ENCODE results near the gene SLC16A4. TPM values are rescaled to one million over a fixed set of nuclear protein-coding genes. Genes with fewer than 3 reads are reported as not detected.

Gene SLC16A4
- polyA plus RNA-seq, 1 of the 3 experiments (the other 2 are of a cell fraction), result 3.0 TPM

- Histone ChIP-seq H3K9me3 (no peaks in the 10 kb centered on the region), H4K20me1 (ENCODE audit: insufficient read depth) (no peaks in the 10 kb centered on the region), H3K9ac (no peak overlapping the region), H3K4me1 (ENCODE audit: control insufficient read depth in 1 of 2, insufficient read depth in 2 of 2, low read depth in 1 of 2, low read length in 1 of 2) (no peaks in the 10 kb centered on the region; a peak in 1 of 4 replicates), H3K79me2 (ENCODE audit: insufficient read depth) (no peaks in the 10 kb centered on the region), H3K27ac (ENCODE audit: low read depth in 2 of 2, low read length in 1 of 2) (no peak overlapping the region), H3F3A (replicated peaks; ENCODE audit: insufficient read depth) (no peaks in the 10 kb centered on the region), H2AFZ (ENCODE audit: low read depth) (no peak overlapping the region), H3K4me3 (ENCODE audit: low read depth in 2 of 2, low read length in 1 of 2) (no peak overlapping the region), H3K27me3 (ENCODE audit: insufficient read depth) (no peaks in the 10 kb centered on the region), H3K9me2 (no peaks in the 10 kb centered on the region), H3K36me3 (replicated peaks in 1 of 2; ENCODE audit: control insufficient read depth in 1 of 2, insufficient read depth in 2 of 2, low read length in 1 of 2) (peaks cover 7 to 18% of the 10 kb centered on the region in 2 experiments), H3K4me2 (no peak overlapping the region)
- WGBS (ENCODE audit: low lambda C conversion rate), result 96% methylated on average over 1 of the region's 1 CpG
- CTCF ChIA-PET, result interaction anchor here (1.4 kb wide), 1 partner anchor 27 kb away, joined by 3 read pairs; no protein-coding TSS in a partner anchor
- DNase-seq, result no peak
- POLR2A ChIA-PET, result no interaction called here
- no peak for TF ChIP-seq RXRA (IDR thresholded peaks at IDR 0.05; ENCODE audit: borderline replicate concordance, low read depth)
- TF ChIP-seq ELF1 (IDR thresholded peaks at IDR 0.05), result no peak
- no peak for TF ChIP-seq POLR2AphosphoS5 (IDR thresholded peaks at IDR 0.05; ENCODE audit: low read depth, low read length)
- TF ChIP-seq RFX5 (IDR thresholded peaks at IDR 0.05; ENCODE audit: low read length), result no peak
- TF ChIP-seq TAF1 (IDR thresholded peaks at IDR 0.05; ENCODE audit: borderline replicate concordance, low read depth, low read length), result no peak
- TF ChIP-seq CHD2 (IDR thresholded peaks at IDR 0.05; ENCODE audit: low read length, partially characterized antibody), result no peak
- TF ChIP-seq GABPA (IDR thresholded peaks at IDR 0.05; ENCODE audit: low read depth), result no peak
- no peak for TF ChIP-seq USF2 (IDR thresholded peaks at IDR 0.05; ENCODE audit: borderline replicate concordance, low read depth, low read length)
- TF ChIP-seq MXI1 (IDR thresholded peaks at IDR 0.05; ENCODE audit: low read depth, low read length), result no peak
- TF ChIP-seq EZH2phosphoT487 (IDR thresholded peaks at IDR 0.05; ENCODE audit: borderline replicate concordance, low read depth), result no peak
- TF ChIP-seq SIN3A (IDR thresholded peaks at IDR 0.05; ENCODE audit: borderline replicate concordance, low read depth, low read length), result no peak
These were observed 5.5 kb downstream of the SLC16A4 start for GRCh38 chr1:110385369-110385768.

GRCh38 chr1:110384581-110385321 lies 6.1 kb downstream of the SLC16A4 start:
- 96% methylated on average over 19 of the region's 19 CpGs for WGBS (ENCODE audit: low lambda C conversion rate)
- POLR2A ChIA-PET, result no interaction called here
- CTCF ChIA-PET, result interaction anchor here (1.4 kb wide), 1 partner anchor 28 kb away, joined by 3 read pairs; no protein-coding TSS in a partner anchor

More at GRCh38 chr1:110384581-110385321, 6.1 kb downstream of the SLC16A4 start:
- H3K9ac ChIP-seq, result no peak overlapping the region
- TF ChIP-seq NRF1 (IDR thresholded peaks at IDR 0.05; ENCODE audit: low read depth, low read length) (no peak), GABPA (IDR thresholded peaks at IDR 0.05; ENCODE audit: low read depth) (no peak), JUND (IDR thresholded peaks at IDR 0.05) (no peak), FOSL2 (IDR thresholded peaks at IDR 0.05; ENCODE audit: borderline replicate concordance, low read depth) (no peak)
- TF ChIP-seq, protein P1, sequence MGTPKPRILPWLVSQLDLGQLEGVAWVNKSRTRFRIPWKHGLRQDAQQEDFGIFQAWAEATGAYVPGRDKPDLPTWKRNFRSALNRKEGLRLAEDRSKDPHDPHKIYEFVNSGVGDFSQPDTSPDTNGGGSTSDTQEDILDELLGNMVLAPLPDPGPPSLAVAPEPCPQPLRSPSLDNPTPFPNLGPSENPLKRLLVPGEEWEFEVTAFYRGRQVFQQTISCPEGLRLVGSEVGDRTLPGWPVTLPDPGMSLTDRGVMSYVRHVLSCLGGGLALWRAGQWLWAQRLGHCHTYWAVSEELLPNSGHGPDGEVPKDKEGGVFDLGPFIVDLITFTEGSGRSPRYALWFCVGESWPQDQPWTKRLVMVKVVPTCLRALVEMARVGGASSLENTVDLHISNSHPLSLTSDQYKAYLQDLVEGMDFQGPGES (IDR thresholded peaks at IDR 0.05; ENCODE audit: low read depth, low read length), result no peak
- H3K4me2 ChIP-seq, result no peak overlapping the region
- no peak overlapping the region for H3K27ac ChIP-seq (ENCODE audit: low read depth in 2 of 2, low read length in 1 of 2)
- no peak for DNase-seq
- H3K4me1 ChIP-seq (ENCODE audit: control insufficient read depth in 1 of 2, insufficient read depth in 2 of 2, low read depth in 1 of 2, low read length in 1 of 2), result no peaks in the 10 kb centered on the region
- H3K9me2 ChIP-seq, result no peaks in the 10 kb centered on the region
- no peaks in the 10 kb centered on the region for H3F3A ChIP-seq (replicated peaks; ENCODE audit: insufficient read depth)
- H3K27me3 ChIP-seq (ENCODE audit: insufficient read depth), result no peaks in the 10 kb centered on the region
- no peak overlapping the region for H3K4me3 ChIP-seq (ENCODE audit: low read depth in 2 of 2, low read length in 1 of 2)
- peaks cover 9 to 18% of the 10 kb centered on the region in 2 experiments for H3K36me3 ChIP-seq (replicated peaks in 1 of 2; ENCODE audit: control insufficient read depth in 1 of 2, insufficient read depth in 2 of 2, low read length in 1 of 2)
- no peaks in the 10 kb centered on the region for H3K79me2 ChIP-seq (ENCODE audit: insufficient read depth)
- no peaks in the 10 kb centered on the region for H3K9me3 ChIP-seq
- no peak overlapping the region for H2AFZ ChIP-seq (ENCODE audit: low read depth)
- no peaks in the 10 kb centered on the region for H4K20me1 ChIP-seq (ENCODE audit: insufficient read depth)

Measured in SK-N-SH (cell line).